Calu3 (cell line): Measurements from ENCODE around the gene USP20. TPM values are rescaled to one million over a fixed set of nuclear protein-coding genes. Genes with fewer than 3 reads are reported as not detected.

Experiments used
- BruUV-seq: library from RNA; stranded (reverse); fragments of 400-500 nt; replicated peaks from 2 replicates; lab custom pipeline; 2021; lab: Mats Ljungman, UMichigan
- CTCF ChIA-PET: fragments of 300-600 bp; sonication (Branson Sonifier 250); formaldehyde crosslinking; loops from one replicate; lab custom pipeline; 2022; ENCODE audit warnings: antibody characterized with exemption; lab: Charles Lee
- DNase-seq: peaks from one replicate; pipeline ENCODE4 v3.0.0; 2022
- H3K27ac Mint-ChIP-seq: one replicate; pipeline ENCODE4 v1.8.0; 2022; ENCODE audit warnings: mixed read lengths; ENCODE audit not compliant: unreplicated experiment
- H3K27me3 Mint-ChIP-seq: one replicate; pipeline ENCODE4 v1.8.0; 2022; ENCODE audit warnings: mixed read lengths; ENCODE audit not compliant: unreplicated experiment
- H3K36me3 Mint-ChIP-seq: one replicate; pipeline ENCODE4 v1.8.0; 2022; ENCODE audit warnings: mild to moderate bottlenecking, moderate library complexity, mixed read lengths; ENCODE audit not compliant: insufficient read depth, unreplicated experiment
- H3K4me1 Mint-ChIP-seq: one replicate; pipeline ENCODE4 v1.8.0; 2022; ENCODE audit warnings: mild to moderate bottlenecking, low read depth, mixed read lengths; ENCODE audit not compliant: unreplicated experiment
- H3K4me3 Mint-ChIP-seq: one replicate; pipeline ENCODE4 v1.8.0; 2022; ENCODE audit warnings: mild to moderate bottlenecking, low read depth, moderate library complexity, mixed read lengths; ENCODE audit not compliant: unreplicated experiment
- H3K9me3 Mint-ChIP-seq: one replicate; pipeline ENCODE4 v1.8.0; 2022; ENCODE audit warnings: low read depth, mixed read lengths; ENCODE audit not compliant: unreplicated experiment
- intact Hi-C: fragments of 100-400 bp; cut with micrococcal nuclease; formaldehyde crosslinking; loops from one replicate; pipeline ENCODE4 v1.10.0; 2022; ENCODE audit not compliant: unreplicated experiment
- total RNA-seq: library from RNA; stranded (reverse); gene quantifications from 2 replicates; pipeline ENCODE4 v1.2.3, GENCODE V29; 2022
- TF ChIP-seq, protein P1 (sequence below): fragments of 200-600 bp; IDR thresholded peaks from one replicate; pipeline ENCODE4 v1.8.0; 2022; ENCODE audit warnings: antibody characterized with exemption; ENCODE audit not compliant: unreplicated experiment

USP20 gene
- total RNA-seq, 1 experiment from 2014 or later: 14.9 TPM

DNA sequence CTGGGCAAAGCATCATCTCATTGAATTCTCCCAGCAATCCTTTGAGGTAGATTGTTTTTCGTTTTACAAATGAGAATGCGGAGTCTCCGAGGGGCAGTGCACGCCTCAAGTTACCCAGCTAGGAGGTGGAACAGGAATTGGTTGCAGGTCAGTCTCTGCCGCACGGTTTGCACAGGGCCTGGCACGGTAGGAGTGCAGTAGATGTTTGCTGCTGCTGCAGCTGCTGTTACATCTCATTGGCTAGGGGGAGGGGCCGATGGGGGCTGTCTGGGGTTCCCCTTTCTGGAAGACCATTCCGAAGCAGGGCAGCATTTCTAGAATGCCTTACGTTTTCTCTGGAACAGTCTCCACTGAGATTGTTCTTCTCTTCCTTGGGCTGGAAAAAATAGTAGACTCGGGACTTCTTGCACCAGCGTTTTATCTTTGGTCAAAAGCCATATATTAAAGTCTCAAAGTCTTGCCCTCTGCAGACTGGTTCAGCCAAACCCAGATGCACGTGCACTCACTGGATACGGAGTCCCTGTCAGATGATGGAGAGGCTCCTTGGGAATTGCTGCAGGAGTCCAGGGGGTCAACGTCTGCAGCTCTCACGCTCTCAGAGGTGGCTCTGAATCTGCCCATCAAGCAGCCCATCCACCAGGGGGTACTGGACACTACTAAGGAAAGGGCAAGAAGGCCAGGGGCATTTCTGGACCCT, 1.2 kb downstream of the USP20 start:
- TF ChIP-seq, protein P1, sequence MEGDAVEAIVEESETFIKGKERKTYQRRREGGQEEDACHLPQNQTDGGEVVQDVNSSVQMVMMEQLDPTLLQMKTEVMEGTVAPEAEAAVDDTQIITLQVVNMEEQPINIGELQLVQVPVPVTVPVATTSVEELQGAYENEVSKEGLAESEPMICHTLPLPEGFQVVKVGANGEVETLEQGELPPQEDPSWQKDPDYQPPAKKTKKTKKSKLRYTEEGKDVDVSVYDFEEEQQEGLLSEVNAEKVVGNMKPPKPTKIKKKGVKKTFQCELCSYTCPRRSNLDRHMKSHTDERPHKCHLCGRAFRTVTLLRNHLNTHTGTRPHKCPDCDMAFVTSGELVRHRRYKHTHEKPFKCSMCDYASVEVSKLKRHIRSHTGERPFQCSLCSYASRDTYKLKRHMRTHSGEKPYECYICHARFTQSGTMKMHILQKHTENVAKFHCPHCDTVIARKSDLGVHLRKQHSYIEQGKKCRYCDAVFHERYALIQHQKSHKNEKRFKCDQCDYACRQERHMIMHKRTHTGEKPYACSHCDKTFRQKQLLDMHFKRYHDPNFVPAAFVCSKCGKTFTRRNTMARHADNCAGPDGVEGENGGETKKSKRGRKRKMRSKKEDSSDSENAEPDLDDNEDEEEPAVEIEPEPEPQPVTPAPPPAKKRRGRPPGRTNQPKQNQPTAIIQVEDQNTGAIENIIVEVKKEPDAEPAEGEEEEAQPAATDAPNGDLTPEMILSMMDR: no peak
- CTCF ChIA-PET: no interaction called here
- DNase-seq: no peak
- Mint-ChIP-seq H3K36me3 (peaks cover 33% of the 10 kb centered on the region), H3K4me1 (peaks cover 12% of the 10 kb centered on the region), H3K4me3 (peak overlapping the region; percentile 100), H3K27me3 (no peaks in the 10 kb centered on the region), H3K9me3 (no peaks in the 10 kb centered on the region), H3K27ac (no peak overlapping the region)
- intact Hi-C loops: no loop called here
- BruUV-seq: no TSS peak

DNA sequence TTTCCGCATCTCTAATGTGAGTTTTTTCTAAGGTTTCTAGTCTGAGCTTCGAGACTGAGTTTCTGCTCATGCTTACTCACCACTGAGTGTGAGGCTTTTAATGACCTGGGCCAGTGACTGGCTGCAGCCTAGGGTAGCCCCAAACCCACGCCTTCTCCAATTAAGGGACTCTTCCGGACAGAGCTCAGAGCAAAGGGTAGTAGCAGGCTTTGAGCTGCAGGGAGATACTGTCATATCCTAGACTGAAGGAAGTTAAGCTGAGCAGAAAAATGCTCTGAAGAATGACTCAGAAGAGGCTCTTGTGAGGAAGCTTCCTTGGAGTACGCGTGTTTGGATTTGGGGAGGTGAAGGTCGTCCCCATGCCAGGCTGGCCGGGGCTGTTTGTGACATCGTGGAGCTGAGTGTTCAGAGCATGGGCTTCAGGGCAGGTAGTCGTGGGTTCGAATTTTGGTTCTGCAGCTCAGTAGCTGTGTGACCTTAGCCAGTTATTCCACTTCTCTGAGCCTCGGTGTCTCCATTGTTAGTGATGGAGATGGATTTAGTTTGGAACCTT, 3.5 kb downstream of the USP20 start:
- DNase-seq: no peak
- no peak overlapping the region for H3K4me3 Mint-ChIP-seq
- intact Hi-C loops: no loop called here
- peaks cover 26% of the 10 kb centered on the region for H3K36me3 Mint-ChIP-seq
- no peaks in the 10 kb centered on the region for H3K9me3 Mint-ChIP-seq
- peaks cover 6% of the 10 kb centered on the region for H3K4me1 Mint-ChIP-seq
- no peak overlapping the region for H3K27ac Mint-ChIP-seq
- no TSS peak for BruUV-seq
- H3K27me3 Mint-ChIP-seq: no peaks in the 10 kb centered on the region
- CTCF ChIA-PET: no interaction called here
- TF ChIP-seq, protein P1: no peak

DNA sequence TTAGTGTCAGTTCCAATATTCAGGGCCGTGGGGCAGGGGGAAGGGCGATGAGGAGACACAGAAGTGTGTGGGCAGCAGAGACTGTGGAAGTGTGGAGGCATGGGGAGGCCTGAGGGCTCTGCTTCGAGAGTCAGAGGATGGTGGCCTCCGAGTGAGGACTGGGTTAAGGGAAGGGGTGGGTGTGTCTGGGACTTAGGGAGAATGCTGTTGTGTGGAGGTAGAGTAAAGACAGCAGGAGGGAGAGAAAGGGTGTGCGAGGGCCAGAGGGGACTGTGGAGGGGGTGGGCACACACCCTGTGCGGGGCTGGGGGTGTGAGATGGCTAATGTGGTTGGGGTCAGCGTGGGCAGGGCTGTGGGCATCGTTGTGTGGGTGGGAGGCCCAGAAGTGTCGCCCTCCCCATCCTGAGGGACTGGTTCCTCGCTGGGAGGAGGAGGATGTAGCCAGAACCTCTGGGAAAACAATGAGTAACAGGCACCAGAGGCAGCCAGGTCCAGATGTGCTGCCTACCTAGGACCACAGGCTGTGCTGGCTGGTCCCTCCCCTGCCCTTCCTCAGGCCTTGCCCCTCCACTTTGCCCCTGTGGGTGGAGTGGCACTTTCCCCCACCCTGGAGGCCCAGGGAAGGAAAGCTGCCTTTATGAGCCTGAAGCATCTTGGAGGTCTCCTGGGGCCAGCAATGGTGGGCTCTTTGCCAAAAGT, 4.2 kb downstream of the USP20 start:
- H3K4me3 Mint-ChIP-seq: no peak overlapping the region
- H3K27ac Mint-ChIP-seq: no peak overlapping the region
- DNase-seq: no peak
- intact Hi-C loops: no loop called here
- no peaks in the 10 kb centered on the region for H3K9me3 Mint-ChIP-seq
- H3K27me3 Mint-ChIP-seq: no peaks in the 10 kb centered on the region
- BruUV-seq: no TSS peak
- H3K36me3 Mint-ChIP-seq: peaks cover 23% of the 10 kb centered on the region
- CTCF ChIA-PET: no interaction called here
- H3K4me1 Mint-ChIP-seq: no peaks in the 10 kb centered on the region
- TF ChIP-seq, protein P1: no peak

DNA sequence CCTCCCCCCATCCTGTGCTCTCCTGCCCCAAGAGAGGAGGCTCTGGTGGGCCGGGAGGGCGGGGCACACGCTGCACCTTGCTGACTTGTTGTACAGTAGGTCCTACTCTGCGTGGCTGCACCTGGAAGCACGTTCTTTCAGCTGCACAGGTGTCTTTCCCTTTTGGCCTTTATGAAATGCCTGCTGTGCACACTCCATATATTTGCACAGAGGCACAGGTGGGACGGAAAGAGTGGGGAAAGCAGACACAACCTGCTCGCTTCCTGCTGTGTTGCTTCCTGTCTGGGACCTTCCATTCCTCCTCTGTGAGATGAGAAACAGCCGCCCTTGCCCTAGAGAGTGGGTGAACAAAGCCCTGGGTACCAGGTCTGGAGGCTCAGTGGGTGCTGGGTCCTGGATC, 4.8 kb downstream of the USP20 start:
- no peak for DNase-seq
- no peaks in the 10 kb centered on the region for H3K4me1 Mint-ChIP-seq
- no peak overlapping the region for H3K27ac Mint-ChIP-seq
- TF ChIP-seq, protein P1: no peak
- CTCF ChIA-PET: no interaction called here
- intact Hi-C loops: no loop called here
- H3K36me3 Mint-ChIP-seq: peaks cover 18% of the 10 kb centered on the region
- no TSS peak for BruUV-seq
- H3K4me3 Mint-ChIP-seq: no peak overlapping the region
- H3K9me3 Mint-ChIP-seq: no peaks in the 10 kb centered on the region
- H3K27me3 Mint-ChIP-seq: no peaks in the 10 kb centered on the region
